HepG2 (cell line): Measurements from ENCODE around the gene RPP25L. TPM values are rescaled to one million over a fixed set of nuclear protein-coding genes. Genes with fewer than 3 reads are reported as not detected.

Experiments used
- CHD2 ChIP-seq: IDR thresholded peaks from 2 replicates; pipeline ENCODE4 v1.6.1; 2011; ENCODE audit warnings: low read depth, low read length, improper control_type of control experiment
- GTF3A ChIP-seq: sonication (generic); formaldehyde crosslinking; conservative IDR thresholded peaks from 2 replicates; pipeline ENCODE4 v1.4.0; 2020; ENCODE audit warnings: mild to moderate bottlenecking, missing genetic modification reagents
- IRF9 ChIP-seq: sonication (generic); formaldehyde crosslinking; IDR thresholded peaks from 2 replicates; pipeline ENCODE4 v1.8.0; 2022; ENCODE audit warnings: missing genetic modification reagents, mild to moderate bottlenecking, borderline replicate concordance
- KAT2B ChIP-seq: fragments of 150-350 bp; IDR thresholded peaks from 2 replicates; pipeline ENCODE4 v1.6.1; 2014; ENCODE audit warnings: low read depth, low read length, borderline replicate concordance
- LCORL ChIP-seq, 2 experiments: fragments of 450-650 bp in 1 of 2; sonication (generic) in 1 of 2; formaldehyde crosslinking in 1 of 2; IDR thresholded peaks; 2 replicates each; pipeline versions ENCODE4 v1.5.0 to v1.6.1; 2017 to 2020; ENCODE audit warnings: antibody characterized with exemption in 1 of 2, missing genetic modification reagents in 1 of 2
- MAFF ChIP-seq: IDR thresholded peaks from 2 replicates; pipeline ENCODE4 v1.6.1; 2011; ENCODE audit warnings: low read depth, low read length, improper control_type of control experiment
- MAFK ChIP-seq, 2 experiments: IDR thresholded peaks in 1 of 2; conservative IDR thresholded peaks in 1 of 2; 2 replicates each; pipeline ENCODE4 v1.6.1; 2011; ENCODE audit warnings: improper control_type of control experiment in 2 of 2, low read length in 2 of 2
- SAFB2 ChIP-seq: sonication (generic); formaldehyde crosslinking; IDR thresholded peaks from 2 replicates; pipeline ENCODE4 v1.5.1; 2020; ENCODE audit warnings: missing genetic modification reagents, low read depth, mild to moderate bottlenecking, borderline replicate concordance
- SNAPC5 ChIP-seq: sonication (generic); formaldehyde crosslinking; IDR thresholded peaks from 2 replicates; pipeline ENCODE4 v1.8.1; 2023; ENCODE audit warnings: mild to moderate bottlenecking, missing genetic modification reagents, borderline replicate concordance
- TFDP1 ChIP-seq: IDR thresholded peaks from 2 replicates; pipeline ENCODE4 v1.6.1; 2016; ENCODE audit warnings: missing compliant biosample characterization, missing genetic modification reagents, borderline replicate concordance
- ZBTB26 ChIP-seq: IDR thresholded peaks from 2 replicates; pipeline ENCODE4 v1.6.1; 2016; ENCODE audit warnings: missing compliant biosample characterization, missing genetic modification reagents, borderline replicate concordance
- ZBTB4 ChIP-seq: sonication (generic); formaldehyde crosslinking; IDR thresholded peaks from 2 replicates; pipeline ENCODE4 v1.4.0; 2020; ENCODE audit warnings: missing genetic modification reagents, mild to moderate bottlenecking, borderline replicate concordance
- ZNF17 ChIP-seq: sonication (generic); formaldehyde crosslinking; IDR thresholded peaks from 2 replicates; pipeline ENCODE4 v1.5.0; 2020; ENCODE audit warnings: mild to moderate bottlenecking, missing genetic modification reagents
- ZNF660 ChIP-seq: sonication (generic); formaldehyde crosslinking; IDR thresholded peaks from 2 replicates; pipeline ENCODE4 v1.5.1; 2020; ENCODE audit warnings: mild to moderate bottlenecking, low read depth, missing genetic modification reagents, borderline replicate concordance
- polyA plus RNA-seq, 8 experiments: library from polyadenylated mRNA; depleted of rRNA in 3 of 8; stranded (reverse) in 7 of 8; unstranded in 1 of 8; fragments of >200 nt; fragmentation: Illumina TruSeq in 4 of 8; extraction: Trizol in 4 of 8; gene quantifications; 2 replicates each; pipeline versions ENCODE4 v1.2.1 to v1.2.3, GENCODE V29; 2011 to 2016; ENCODE audit warnings: low read depth in 4 of 8, missing spikeins in 1 of 8, mixed read lengths in 1 of 8; ENCODE audit not compliant: insufficient read depth in 1 of 8
- total RNA-seq, 5 experiments: library from RNA; depleted of rRNA; stranded (reverse); fragments of >200 nt; fragmentation: Illumina TruSeq; extraction: Trizol; gene quantifications; 2 replicates each; pipeline ENCODE4 v1.2.3, GENCODE V29; 2016; ENCODE audit warnings: low read depth in 1 of 5

RPP25L gene
- total and polyA plus RNA-seq, 2 of the 13 experiments (the other 11 are each of a cell fraction or from before 2014, with no cell fraction given), result 24.5 to 27.3 TPM

GRCh38 chr9:34611811-34612787 lies at the start of gene RPP25L (continued):
- no peak for TF ChIP-seq MAFK (conservative IDR thresholded peaks at IDR 0.05 in 1 of 2, IDR thresholded peaks at IDR 0.05 in 1 of 2; ENCODE audit: low read length in 2 of 2)
- TF ChIP-seq IRF9 (CRISPR knock-in tag), result peak; percentile 53; the same call in 1 of the 2 replicates
- no peak for TF ChIP-seq ZNF660
- no peak for TF ChIP-seq KAT2B
- no peak for TF ChIP-seq CHD2
- no peak for TF ChIP-seq TFDP1 (CRISPR knock-in tag)
- no peak for TF ChIP-seq GTF3A (CRISPR knock-in tag)
- TF ChIP-seq SNAPC5 (CRISPR knock-in tag), result no peak
- no peak for TF ChIP-seq ZNF17 (CRISPR knock-in tag)
- TF ChIP-seq ZBTB4 (CRISPR knock-in tag), result no peak
- TF ChIP-seq ZBTB26 (CRISPR knock-in tag), result peak; percentile 49
- peak; percentile 93 for TF ChIP-seq SAFB2 (CRISPR knock-in tag)
- TF ChIP-seq LCORL (IDR thresholded peaks at IDR 0.05), result no peak
- TF ChIP-seq LCORL (CRISPR knock-in tag; IDR thresholded peaks at IDR 0.05), result 0 out of 2 replicates have a peak, but pooled peaks have one; percentile 14
- TF ChIP-seq MAFF, result no peak
